GM19397 (cell line): ENCODE data around the gene HNRNPH2.

ENCODE experiments used
- ATAC-seq: cut with Tn5 transposase; IDR thresholded peaks from one replicate; pipeline ENCODE4 v1.9.1; 2021; ENCODE audit warnings: mild to moderate bottlenecking, moderate library complexity; ENCODE audit not compliant: unreplicated experiment

The HNRNPH2 gene

GRCh38 chrX:101394372-101394771 is 13.7 kb upstream of the HNRNPH2 start:
- ATAC-seq = no peak

- no peak for ATAC-seq
Measured at GRCh38 chrX:101395789-101396188, 12.2 kb upstream of the HNRNPH2 start.

GRCh38 chrX:101397779-101398178 is 10.2 kb upstream of the HNRNPH2 start:
- ATAC-seq = no peak

GRCh38 chrX:101398694-101399093 is 9.3 kb upstream of the HNRNPH2 start:
- ATAC-seq = no peak

GRCh38 chrX:101399825-101400224 is 8.2 kb upstream of the HNRNPH2 start:
- ATAC-seq = no peak

- ATAC-seq = no peak
Measured at GRCh38 chrX:101407167-101407747, 765 bp upstream of the HNRNPH2 start.

- no peak for ATAC-seq
Measured at GRCh38 chrX:101408532-101408841, 465 bp downstream of the HNRNPH2 start.

- no peak for ATAC-seq
Measured at GRCh38 chrX:101409043-101409442, 1.0 kb downstream of the HNRNPH2 start.

GRCh38 chrX:101410461-101410860 is 2.4 kb downstream of the HNRNPH2 start:
- no peak for ATAC-seq

GRCh38 chrX:101411984-101412383 is 4.0 kb downstream of the HNRNPH2 start:
- no peak for ATAC-seq

- peak; percentile 61 for ATAC-seq
Measured at GRCh38 chrX:101415180-101416145, 7.4 kb downstream of the HNRNPH2 start.

- no peak for ATAC-seq
Measured at GRCh38 chrX:101416691-101417090, 8.7 kb downstream of the HNRNPH2 start.

- no peak for ATAC-seq
Measured at GRCh38 chrX:101417190-101417589, 9.2 kb downstream of the HNRNPH2 start.

- no peak for ATAC-seq
Measured at GRCh38 chrX:101417981-101418841, 10.2 kb downstream of the HNRNPH2 start.

- no peak for ATAC-seq
Measured at GRCh38 chrX:101419489-101419888, 11.5 kb downstream of the HNRNPH2 start.

GRCh38 chrX:101427954-101428353 is 19.9 kb downstream of the HNRNPH2 start:
- no peak for ATAC-seq

GRCh38 chrX:101429934-101430333 is 21.9 kb downstream of the HNRNPH2 start:
- peak; percentile 47 for ATAC-seq

GRCh38 chrX:101430457-101431078 is 22.5 kb downstream of the HNRNPH2 start:
- peak; percentile 87 for ATAC-seq

- no peak for ATAC-seq
Measured at GRCh38 chrX:101442085-101442484, 34.1 kb downstream of the HNRNPH2 start.

GRCh38 chrX:101449279-101449678 is 41.3 kb downstream of the HNRNPH2 start:
- ATAC-seq = no peak

GRCh38 chrX:101450085-101450484 is 42.1 kb downstream of the HNRNPH2 start:
- no peak for ATAC-seq
